Effector memory CD4-positive, alpha-beta T cell (primary cell): ENCODE measurements around the gene SMARCD2.

Experiments used
- DNase-seq, 3 donors: peaks; one replicate each; pipeline ENCODE4 v3.0.0-alpha.2; 2020
- H3K27ac ChIP-seq: 2 replicates; pipeline ENCODE4 v1.7.0; 2013; ENCODE audit warnings: mild to moderate bottlenecking, low read length, moderate library complexity; ENCODE audit not compliant: insufficient read depth, poor library complexity, severe bottlenecking
- H3K27me3 ChIP-seq: replicated peaks from 2 replicates; pipeline ENCODE4 v1.7.0; 2013; ENCODE audit warnings: mild to moderate bottlenecking, low read length; ENCODE audit not compliant: insufficient read depth, control insufficient read depth, poor library complexity, severe bottlenecking
- H3K36me3 ChIP-seq: 2 replicates; pipeline ENCODE4 v1.7.0; 2013; ENCODE audit warnings: mild to moderate bottlenecking, low read length, moderate library complexity; ENCODE audit not compliant: control insufficient read depth, insufficient read depth
- H3K4me1 ChIP-seq: 2 replicates; pipeline ENCODE4 v1.7.0; 2013; ENCODE audit warnings: low read length, mild to moderate bottlenecking; ENCODE audit not compliant: control insufficient read depth, insufficient read depth, poor library complexity, severe bottlenecking
- H3K4me3 ChIP-seq: 2 replicates; pipeline ENCODE4 v1.7.0; 2013; ENCODE audit warnings: low read length, low read depth, mild to moderate bottlenecking; ENCODE audit not compliant: insufficient read depth, poor library complexity, severe bottlenecking
- H3K9me3 ChIP-seq: 2 replicates; pipeline ENCODE4 v1.7.0; 2013; ENCODE audit warnings: mild to moderate bottlenecking, low read length, moderate library complexity; ENCODE audit not compliant: control insufficient read depth

The SMARCD2 gene

DNA sequence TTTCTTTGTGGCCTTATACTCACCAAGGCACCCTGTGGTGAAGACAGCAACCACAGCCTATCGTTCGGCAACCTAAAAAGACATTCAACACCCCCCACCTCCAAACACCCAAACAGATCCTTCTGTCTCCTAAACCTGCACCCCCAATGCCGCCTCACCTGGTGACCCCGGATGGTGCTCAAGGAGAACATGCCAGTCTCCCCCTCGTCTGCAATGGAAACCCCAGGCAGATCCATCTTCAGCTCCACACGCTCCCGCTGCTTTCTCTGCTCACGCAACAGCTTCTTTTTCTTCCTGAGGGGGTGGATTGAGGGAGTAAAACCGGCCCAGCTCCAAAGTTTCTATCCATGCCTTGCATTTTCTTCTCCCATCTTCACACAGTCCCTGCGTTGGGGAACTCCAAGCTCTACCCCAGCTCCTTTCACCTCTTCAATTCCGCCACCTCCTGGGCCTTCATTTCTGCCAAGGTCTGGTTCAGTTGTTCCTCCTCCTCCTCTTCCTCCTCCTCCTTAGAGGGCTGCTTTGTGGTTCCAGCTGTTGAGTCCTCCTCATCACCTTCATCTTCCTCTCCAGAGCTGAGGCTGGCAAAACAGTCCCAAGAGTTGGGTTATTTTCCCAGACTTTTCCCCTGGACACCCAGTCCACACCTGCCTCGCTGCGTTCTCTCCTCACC, 18.7 kb downstream of the SMARCD2 start:
- peaks cover 67% of the 10 kb centered on the region for H3K36me3 ChIP-seq
- H3K4me3 ChIP-seq: no peak overlapping the region
- no peak overlapping the region for H3K27ac ChIP-seq
- no peaks in the 10 kb centered on the region for H3K27me3 ChIP-seq
- H3K4me1 ChIP-seq: peaks cover 17% of the 10 kb centered on the region
- DNase-seq: no peak
- H3K9me3 ChIP-seq: no peaks in the 10 kb centered on the region

DNA sequence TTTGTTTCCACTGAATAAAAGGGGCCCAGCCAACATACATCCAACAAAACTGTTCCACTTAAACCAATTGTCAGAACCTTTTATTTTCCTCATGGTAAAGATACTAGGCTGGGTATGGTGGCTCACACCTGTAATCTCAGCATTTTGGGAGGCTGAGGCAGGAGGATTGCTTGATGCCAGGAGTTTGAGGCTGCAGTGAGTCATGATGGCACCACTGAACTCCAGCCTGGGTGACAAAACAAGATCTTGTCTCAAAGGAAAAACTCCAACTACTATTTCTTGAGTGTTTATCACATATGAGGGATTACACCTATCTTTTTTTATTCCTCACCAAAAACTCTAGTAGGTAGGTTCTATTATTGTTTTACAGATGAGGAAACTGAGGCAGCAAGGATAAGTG, 19.9 kb downstream of the SMARCD2 start:
- no peak overlapping the region for H3K4me3 ChIP-seq
- H3K36me3 ChIP-seq: peaks cover 79% of the 10 kb centered on the region
- H3K27me3 ChIP-seq: no peaks in the 10 kb centered on the region
- H3K27ac ChIP-seq: no peak overlapping the region
- DNase-seq: no peak
- H3K9me3 ChIP-seq: no peaks in the 10 kb centered on the region
- H3K4me1 ChIP-seq: peaks cover 7% of the 10 kb centered on the region

DNA sequence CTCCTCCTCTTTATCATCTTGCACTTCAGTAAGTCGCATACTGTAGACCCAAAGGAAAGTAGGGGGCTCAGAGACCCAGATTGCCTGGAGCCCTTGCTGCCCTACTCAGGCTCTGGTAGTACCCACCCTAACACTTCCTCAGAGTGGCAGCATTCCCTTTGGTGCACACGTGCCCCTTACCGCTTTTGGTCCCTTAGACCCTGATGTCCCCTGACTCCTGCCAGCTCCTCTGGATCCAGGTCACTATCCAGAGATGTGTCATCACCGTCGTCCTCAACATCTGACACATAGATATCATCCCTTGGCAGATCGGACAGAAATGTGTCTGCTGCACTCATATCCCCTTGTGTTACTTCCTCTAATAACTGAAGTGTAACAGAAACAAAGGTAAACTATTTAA, 20.7 kb downstream of the SMARCD2 start:
- no peaks in the 10 kb centered on the region for H3K27me3 ChIP-seq
- peaks cover 87% of the 10 kb centered on the region for H3K36me3 ChIP-seq
- DNase-seq: no peak
- no peak overlapping the region for H3K27ac ChIP-seq
- no peaks in the 10 kb centered on the region for H3K9me3 ChIP-seq
- H3K4me1 ChIP-seq: peaks cover 7% of the 10 kb centered on the region
- no peak overlapping the region for H3K4me3 ChIP-seq

DNA sequence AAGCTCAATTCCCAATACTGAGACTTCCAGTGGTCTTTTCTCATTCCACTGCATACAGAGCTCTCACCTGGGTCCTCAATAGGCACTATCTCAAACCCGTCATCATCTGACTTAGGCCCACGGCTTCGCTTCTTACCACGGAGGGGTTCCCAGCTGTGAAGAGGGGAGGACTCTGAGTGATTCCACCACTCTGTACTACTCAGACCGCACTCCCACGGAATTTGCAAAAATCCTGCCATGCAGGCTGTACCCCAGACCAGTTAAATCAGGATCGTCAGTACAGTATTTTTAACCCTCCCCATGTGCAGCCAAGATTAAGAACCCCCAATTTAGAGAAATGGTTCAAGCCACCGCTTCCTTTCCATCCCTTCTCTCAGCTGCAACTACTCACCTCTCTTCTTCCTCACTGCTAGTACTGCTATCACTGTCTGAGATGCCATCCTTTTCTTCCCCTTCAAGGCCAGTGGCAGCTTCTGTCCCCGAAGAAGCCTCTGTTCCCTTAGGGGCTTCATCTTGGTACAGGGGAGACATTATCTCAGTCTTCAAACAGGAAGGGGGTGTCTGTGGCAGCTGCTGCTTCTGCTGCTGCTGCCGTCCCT, 21.4 kb downstream of the SMARCD2 start:
- no peak overlapping the region for H3K27ac ChIP-seq
- H3K4me3 ChIP-seq: no peak overlapping the region
- no peaks in the 10 kb centered on the region for H3K27me3 ChIP-seq
- H3K36me3 ChIP-seq: peaks cover 94% of the 10 kb centered on the region
- peaks cover 5% of the 10 kb centered on the region for H3K4me1 ChIP-seq
- no peak for DNase-seq
- H3K9me3 ChIP-seq: no peaks in the 10 kb centered on the region

DNA sequence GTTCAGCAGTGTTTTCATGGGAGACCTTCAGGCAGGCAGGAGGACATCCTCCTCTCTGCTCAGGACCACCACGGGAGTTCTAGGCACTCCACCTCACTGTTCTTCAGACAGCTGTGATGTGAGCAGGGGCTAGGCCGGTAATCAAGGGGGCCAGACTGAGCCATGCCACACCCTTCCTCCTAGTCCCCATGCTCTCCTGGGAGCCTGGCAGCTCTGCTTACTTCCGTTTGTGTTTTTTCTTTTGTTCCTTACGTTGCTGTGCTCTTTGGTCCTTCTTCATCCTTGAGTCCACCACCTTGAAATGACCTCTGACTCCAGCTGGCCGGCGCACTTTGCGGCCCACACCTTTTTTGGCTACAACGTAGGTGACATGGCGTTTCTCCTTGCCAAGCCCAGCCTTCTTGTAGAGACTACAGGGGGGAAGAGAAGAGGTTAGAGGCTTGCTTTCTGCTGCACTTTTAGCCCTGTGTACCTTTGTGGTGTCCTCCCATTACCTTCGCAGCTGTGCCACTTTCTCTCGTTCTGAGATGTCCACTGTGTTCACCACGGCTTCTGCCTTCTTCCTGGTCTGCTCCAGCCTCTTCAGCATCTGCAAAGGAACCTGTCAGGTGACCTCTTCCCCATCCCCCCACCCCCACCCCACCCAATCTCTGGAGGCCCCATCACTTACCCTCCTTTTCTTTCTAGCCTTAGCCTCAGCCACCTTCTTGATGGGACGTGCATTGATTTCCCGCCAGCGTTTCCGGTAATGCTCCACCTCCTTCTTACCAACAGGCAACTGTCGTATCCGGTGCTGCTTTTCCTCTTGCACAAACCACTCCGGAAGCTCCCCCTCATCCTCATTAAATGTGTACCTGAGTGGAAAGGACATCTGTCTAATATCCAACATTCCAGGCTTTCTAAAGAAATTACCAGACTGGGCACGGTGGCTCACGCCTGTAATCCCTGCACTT, 22.6 kb downstream of the SMARCD2 start:
- Histone ChIP-seq H3K27ac (no peak overlapping the region), H3K27me3 (no peaks in the 10 kb centered on the region), H3K4me1 (no peaks in the 10 kb centered on the region), H3K9me3 (no peaks in the 10 kb centered on the region), H3K36me3 (peaks cover 98% of the 10 kb centered on the region), H3K4me3 (no peak overlapping the region)
- no peak for DNase-seq

DNA sequence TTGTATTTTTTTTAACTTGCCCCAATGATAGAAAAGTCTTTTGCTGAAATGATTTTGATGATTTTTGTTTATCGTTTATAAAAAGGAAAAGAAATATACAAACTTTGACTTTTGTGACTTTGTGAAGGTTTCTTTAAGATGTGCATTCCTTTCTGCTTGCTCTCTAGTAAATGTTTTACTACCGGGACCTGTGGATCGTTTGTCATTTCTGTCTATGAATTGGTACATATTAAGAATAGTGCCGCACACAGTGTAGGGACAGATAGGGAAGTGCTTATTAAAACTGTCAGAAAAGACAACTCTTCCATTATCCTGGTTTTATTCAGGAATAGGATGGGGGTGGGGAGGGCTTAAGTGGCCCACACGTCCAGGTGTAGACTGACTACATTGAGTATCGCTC, 23.4 kb downstream of the SMARCD2 start:
- Histone ChIP-seq H3K27me3 (no peaks in the 10 kb centered on the region), H3K36me3 (peaks cover 97% of the 10 kb centered on the region), H3K4me3 (no peak overlapping the region), H3K4me1 (no peaks in the 10 kb centered on the region), H3K27ac (no peak overlapping the region), H3K9me3 (no peaks in the 10 kb centered on the region)
- DNase-seq: no peak

DNA sequence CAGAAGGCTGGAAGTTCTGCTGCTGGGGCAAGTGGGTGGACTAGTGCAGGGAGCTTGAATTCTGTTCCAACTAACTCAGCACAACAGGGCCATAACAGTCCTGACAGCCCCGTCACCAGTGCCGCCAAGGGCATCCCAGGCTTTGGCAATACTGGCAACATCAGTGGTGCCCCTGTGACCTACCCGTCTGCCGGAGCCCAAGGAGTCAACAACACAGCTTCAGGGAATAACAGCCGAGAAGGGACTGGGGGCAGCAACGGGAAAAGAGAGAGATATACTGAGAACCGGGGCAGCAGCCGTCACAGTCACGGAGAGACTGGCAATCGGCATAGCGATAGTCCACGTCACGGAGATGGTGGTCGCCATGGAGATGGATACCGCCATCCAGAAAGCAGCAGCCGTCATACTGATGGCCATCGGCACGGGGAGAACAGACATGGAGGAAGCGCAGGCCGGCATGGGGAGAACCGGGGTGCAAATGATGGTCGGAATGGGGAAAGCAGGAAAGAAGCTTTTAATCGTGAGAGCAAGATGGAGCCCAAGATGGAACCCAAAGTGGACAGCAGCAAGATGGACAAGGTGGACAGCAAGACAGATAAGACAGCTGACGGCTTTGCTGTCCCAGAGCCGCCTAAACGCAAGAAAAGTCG, 24.6 kb downstream of the SMARCD2 start:
- no peak overlapping the region for H3K4me3 ChIP-seq
- no peak for DNase-seq
- no peak overlapping the region for H3K27ac ChIP-seq
- peaks cover 97% of the 10 kb centered on the region for H3K36me3 ChIP-seq
- H3K4me1 ChIP-seq: no peaks in the 10 kb centered on the region
- no peaks in the 10 kb centered on the region for H3K27me3 ChIP-seq
- no peaks in the 10 kb centered on the region for H3K9me3 ChIP-seq

DNA sequence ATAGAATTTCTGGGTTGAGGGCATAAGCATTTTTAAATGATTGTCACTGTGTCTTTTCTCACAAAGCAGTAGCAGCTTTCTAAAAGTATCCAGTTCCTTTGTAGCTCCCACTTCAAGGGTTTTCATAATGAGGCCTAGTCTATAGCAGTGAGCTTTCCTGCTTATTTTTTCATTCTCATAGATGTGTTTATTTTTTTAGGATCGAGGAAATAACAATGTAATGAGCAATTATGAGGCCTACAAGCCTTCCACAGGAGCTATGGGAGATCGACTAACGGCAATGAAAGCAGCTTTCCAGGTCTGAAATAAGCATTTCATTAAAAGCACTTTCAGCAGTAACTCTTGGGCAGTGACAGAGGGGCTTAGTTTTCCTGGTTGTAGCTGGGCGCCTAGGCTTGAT, 25.8 kb downstream of the SMARCD2 start:
- Histone ChIP-seq H3K27me3 (no peaks in the 10 kb centered on the region), H3K4me1 (no peaks in the 10 kb centered on the region), H3K9me3 (no peaks in the 10 kb centered on the region), H3K4me3 (no peak overlapping the region), H3K27ac (no peak overlapping the region), H3K36me3 (peaks cover 97% of the 10 kb centered on the region)
- no peak for DNase-seq

DNA sequence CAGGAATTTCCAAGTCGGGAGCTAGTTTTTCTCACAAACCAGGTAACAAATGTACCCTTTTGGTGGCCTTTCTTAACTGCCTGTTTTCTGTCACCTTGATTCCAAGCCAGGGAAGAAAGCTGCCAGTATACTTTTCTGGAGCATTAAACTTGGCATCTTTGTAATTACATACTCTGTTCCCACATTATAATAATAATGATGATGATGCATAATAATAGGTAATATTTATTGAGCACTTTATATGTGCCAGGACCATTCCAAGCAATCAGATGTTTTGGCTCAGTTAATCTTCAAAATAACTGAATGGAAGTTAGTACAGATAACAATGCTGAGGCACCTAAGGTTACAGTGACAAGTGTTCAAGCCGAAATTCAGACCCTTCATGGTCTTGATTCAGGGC, 26.4 kb downstream of the SMARCD2 start:
- no peak for DNase-seq
- no peaks in the 10 kb centered on the region for H3K9me3 ChIP-seq
- H3K27ac ChIP-seq: no peak overlapping the region
- H3K36me3 ChIP-seq: peaks cover 97% of the 10 kb centered on the region
- H3K4me1 ChIP-seq: no peaks in the 10 kb centered on the region
- H3K27me3 ChIP-seq: no peaks in the 10 kb centered on the region
- H3K4me3 ChIP-seq: no peak overlapping the region
